Endothelial cell (in vitro differentiated cells): ENCODE results near the gene RPH3AL. TPM values are rescaled to one million over a fixed set of nuclear protein-coding genes. Genes with fewer than 3 reads are reported as not detected.

Experiments
- DNase-seq: peaks from one replicate; pipeline ENCODE4 v3.0.0; 2021; ENCODE audit warnings: low spot score
- H3K27ac Mint-ChIP-seq: one replicate; pipeline ENCODE4 v1.8.0; 2021; ENCODE audit warnings: mixed read lengths, inconsistent platforms; ENCODE audit not compliant: unreplicated experiment
- H3K27me3 Mint-ChIP-seq: one replicate; pipeline ENCODE4 v1.8.0; 2021; ENCODE audit warnings: mild to moderate bottlenecking, moderate library complexity, mixed read lengths, inconsistent platforms; ENCODE audit not compliant: unreplicated experiment
- H3K36me3 Mint-ChIP-seq: one replicate; pipeline ENCODE4 v1.8.0; 2021; ENCODE audit warnings: mild to moderate bottlenecking, low read depth, mixed read lengths, inconsistent platforms; ENCODE audit not compliant: unreplicated experiment
- H3K4me1 Mint-ChIP-seq: one replicate; pipeline ENCODE4 v1.8.0; 2021; ENCODE audit warnings: mild to moderate bottlenecking, mixed read lengths, inconsistent platforms; ENCODE audit not compliant: unreplicated experiment
- H3K4me3 Mint-ChIP-seq: one replicate; pipeline ENCODE4 v1.8.0; 2021; ENCODE audit warnings: mild to moderate bottlenecking, mixed read lengths, inconsistent platforms; ENCODE audit not compliant: unreplicated experiment
- H3K9me3 Mint-ChIP-seq: one replicate; pipeline ENCODE4 v1.8.0; 2021; ENCODE audit warnings: mixed read lengths, inconsistent platforms; ENCODE audit not compliant: unreplicated experiment
- CTCF ChIP-seq: fragments of 200-600 bp; sonication (generic); IDR thresholded peaks from one replicate; pipeline ENCODE4 v1.5.0; 2021; ENCODE audit warnings: antibody characterized with exemption; ENCODE audit not compliant: unreplicated experiment
- total RNA-seq: library from RNA; stranded (reverse); fragmentation: NEBNext Ultra II Directional; extraction: Animal tissue kit (Norgen Biotek cat#: 25700); gene quantifications from one replicate; pipeline ENCODE4 v1.2.1, GENCODE V29; 2021; ENCODE audit not compliant: unreplicated experiment

Gene RPH3AL
- total RNA-seq, 1 donor from 2014 or later, result 3.4 TPM

- no peak for TF ChIP-seq CTCF
- Mint-ChIP-seq H3K4me1 (peaks cover 10% of the 10 kb centered on the region), H3K27ac (no peak overlapping the region), H3K9me3 (no peaks in the 10 kb centered on the region), H3K36me3 (peaks cover 9% of the 10 kb centered on the region), H3K27me3 (peaks cover 13% of the 10 kb centered on the region), H3K4me3 (peak overlapping the region; percentile 37)
- DNase-seq, result no peak
Measured at GRCh38 chr17:379531-380465, 27.2 kb upstream of the RPH3AL start.

- H3K4me3 Mint-ChIP-seq, result no peak overlapping the region
- DNase-seq, result no peak
- no peak overlapping the region for H3K27ac Mint-ChIP-seq
- no peaks in the 10 kb centered on the region for H3K9me3 Mint-ChIP-seq
- TF ChIP-seq CTCF, result no peak
- H3K4me1 Mint-ChIP-seq, result peaks cover 3% of the 10 kb centered on the region
- peaks cover 5% of the 10 kb centered on the region for H3K27me3 Mint-ChIP-seq
- H3K36me3 Mint-ChIP-seq, result peaks cover 5% of the 10 kb centered on the region
Measured at GRCh38 chr17:378068-378467, 25.5 kb upstream of the RPH3AL start.

- H3K27me3 Mint-ChIP-seq, result peaks cover 5% of the 10 kb centered on the region
- no peak for TF ChIP-seq CTCF
- H3K9me3 Mint-ChIP-seq, result no peaks in the 10 kb centered on the region
- peaks cover 3% of the 10 kb centered on the region for H3K4me1 Mint-ChIP-seq
- peaks cover 5% of the 10 kb centered on the region for H3K36me3 Mint-ChIP-seq
- no peak overlapping the region for H3K4me3 Mint-ChIP-seq
- no peak for DNase-seq
- H3K27ac Mint-ChIP-seq, result no peak overlapping the region
Measured at GRCh38 chr17:376936-377863, 24.6 kb upstream of the RPH3AL start.

GRCh38 chr17:373613-374230 lies 21.1 kb upstream of the RPH3AL start:
- H3K36me3 Mint-ChIP-seq, result no peaks in the 10 kb centered on the region
- DNase-seq, result no peak
- no peak overlapping the region for H3K4me3 Mint-ChIP-seq
- TF ChIP-seq CTCF, result no peak
- H3K9me3 Mint-ChIP-seq, result no peaks in the 10 kb centered on the region
- H3K27ac Mint-ChIP-seq, result no peak overlapping the region
- H3K4me1 Mint-ChIP-seq, result no peaks in the 10 kb centered on the region
- no peaks in the 10 kb centered on the region for H3K27me3 Mint-ChIP-seq
